HG03575 (cell line): ENCODE data around the gene SUSD1.
A peak's percentile ranks its signal among the peaks of the same experiment; 100 is the strongest.

Experiments used
- ATAC-seq: cut with Tn5 transposase; IDR thresholded peaks from one replicate; pipeline ENCODE4 v1.9.1; 2021; ENCODE audit not compliant: unreplicated experiment, insufficient number of reproducible peaks, low FRiP score; ENCODE audit errors: extremely low read depth

Gene SUSD1

DNA sequence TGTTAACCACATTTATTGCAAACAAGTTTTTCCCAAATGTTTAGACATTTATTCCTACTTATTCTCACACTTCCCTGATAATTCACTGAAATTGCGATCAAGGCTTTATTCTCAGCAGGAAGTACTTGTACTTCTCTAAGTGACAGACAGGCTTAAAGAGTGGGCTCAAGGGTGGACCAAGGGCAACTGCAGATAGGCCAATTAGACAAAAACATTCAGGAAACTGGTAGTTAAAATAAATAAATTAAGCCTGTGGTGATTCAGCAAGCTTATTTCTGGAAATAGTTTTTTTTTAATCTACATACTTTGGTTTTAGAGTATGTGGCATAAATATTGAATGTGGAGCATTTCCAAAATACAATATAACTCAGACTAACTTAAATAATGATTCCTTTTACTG is 142.4 kb downstream of the SUSD1 start:
- ATAC-seq, result no peak

DNA sequence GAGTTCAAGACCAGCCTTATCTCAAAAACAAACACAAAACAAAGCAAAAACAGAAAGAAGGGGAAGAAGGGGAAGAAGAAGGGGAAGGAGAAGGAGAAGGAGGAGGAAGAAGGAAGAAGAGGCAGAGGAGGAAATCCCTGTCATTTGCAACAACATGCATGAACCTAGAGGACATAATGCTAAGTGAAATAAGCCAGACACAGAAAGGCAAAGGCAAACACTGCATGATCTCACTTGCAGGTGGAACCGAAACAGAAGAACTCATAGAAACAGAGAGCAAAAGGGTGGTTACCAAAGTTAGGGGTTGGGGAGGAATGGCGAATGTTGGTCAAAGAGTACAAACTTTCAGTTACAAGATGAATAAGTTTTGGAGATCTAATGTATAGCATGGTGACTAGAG is 143.1 kb downstream of the SUSD1 start:
- no peak for ATAC-seq

GRCh38 chr9:112031400-112031799 is 143.7 kb downstream of the SUSD1 start:
- no peak for ATAC-seq

GRCh38 chr9:112029921-112030444 is 145.1 kb downstream of the SUSD1 start:
- no peak for ATAC-seq

DNA sequence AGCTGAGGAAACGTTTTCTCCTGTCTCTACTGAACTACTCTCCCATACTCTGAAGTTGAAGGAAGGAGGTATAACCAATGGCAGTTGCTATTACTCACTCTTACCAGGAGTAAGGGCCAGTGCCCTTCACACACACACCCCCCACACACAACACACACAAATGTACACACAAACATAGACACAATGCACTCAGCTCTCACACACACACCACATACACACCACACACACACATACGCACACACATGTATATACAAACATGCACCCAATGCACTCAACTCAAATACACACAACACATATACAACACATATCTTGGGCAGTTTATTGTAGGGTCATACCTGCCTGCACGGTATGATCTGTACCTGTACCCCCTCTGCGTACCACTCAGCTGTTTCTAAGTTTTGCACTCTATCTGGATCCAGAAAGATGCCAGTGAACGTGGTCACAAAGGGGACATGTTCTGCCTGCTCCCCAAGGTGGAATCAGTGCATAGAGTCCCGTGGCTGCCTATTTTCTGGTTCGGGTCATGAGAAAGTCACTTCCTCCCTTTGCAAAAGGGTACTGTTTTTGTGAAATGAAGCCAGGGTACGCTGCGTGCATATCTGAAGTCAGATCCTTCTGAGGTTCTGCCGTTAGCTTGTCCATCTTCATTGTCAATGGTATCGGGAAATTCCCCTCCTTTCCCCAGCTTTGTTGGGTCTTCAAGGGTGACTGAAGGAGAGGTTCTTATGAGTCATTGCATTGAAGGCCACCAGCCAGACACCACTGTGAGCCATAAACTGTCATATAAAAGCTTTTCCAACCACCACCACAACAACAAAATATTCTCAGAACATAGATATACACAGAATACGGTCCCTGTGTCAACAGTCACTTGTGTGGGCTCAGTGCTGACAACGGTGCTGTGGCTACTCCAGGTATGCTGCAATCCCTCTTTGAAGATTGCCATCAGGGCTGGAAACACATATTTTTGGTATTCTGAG is 146.6 kb downstream of the SUSD1 start:
- ATAC-seq, result peak; percentile 33

DNA sequence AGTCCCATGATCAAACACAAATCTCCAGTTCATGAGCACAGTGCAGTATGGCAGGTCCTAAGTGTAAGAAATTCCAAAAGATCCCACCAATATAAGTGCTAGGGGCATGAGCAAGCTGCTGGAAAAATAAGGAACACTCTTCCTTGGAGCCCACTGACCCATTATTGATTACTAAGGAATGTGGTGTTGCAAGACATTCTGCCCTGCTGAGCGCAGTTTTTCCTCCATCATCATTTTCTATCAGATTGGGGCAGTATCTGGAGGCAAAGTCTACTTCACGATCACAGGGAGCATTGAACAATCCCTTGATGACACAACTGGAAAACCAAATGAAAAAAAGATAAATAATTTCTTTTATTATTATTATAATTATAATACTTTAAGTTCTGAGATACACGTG is 149.2 kb downstream of the SUSD1 start:
- ATAC-seq, result no peak

DNA sequence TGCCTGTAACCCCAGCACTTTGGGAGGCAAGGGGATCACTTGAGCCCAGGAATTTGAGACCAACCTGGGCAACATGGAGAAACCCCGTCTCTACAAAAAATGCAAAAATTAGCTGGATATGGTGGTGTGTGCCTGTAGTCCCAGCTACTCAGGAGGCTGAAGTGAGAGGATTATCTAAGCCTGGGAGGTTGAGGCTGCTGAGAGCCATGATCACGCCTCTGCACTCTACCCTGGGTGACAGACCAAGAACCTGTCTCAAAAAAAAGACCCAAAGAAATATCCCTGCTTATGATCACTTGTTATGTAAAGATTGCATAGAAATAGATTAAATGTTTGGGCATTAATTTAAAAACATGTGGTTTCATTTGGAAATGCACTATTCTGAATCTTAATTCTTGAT is 153.4 kb downstream of the SUSD1 start:
- no peak for ATAC-seq

GRCh38 chr9:112020680-112021596 is 154.2 kb downstream of the SUSD1 start:
- ATAC-seq, result peak; percentile 48

- ATAC-seq, result no peak
Measured at GRCh38 chr9:112017878-112018277, 157.2 kb downstream of the SUSD1 start.

DNA sequence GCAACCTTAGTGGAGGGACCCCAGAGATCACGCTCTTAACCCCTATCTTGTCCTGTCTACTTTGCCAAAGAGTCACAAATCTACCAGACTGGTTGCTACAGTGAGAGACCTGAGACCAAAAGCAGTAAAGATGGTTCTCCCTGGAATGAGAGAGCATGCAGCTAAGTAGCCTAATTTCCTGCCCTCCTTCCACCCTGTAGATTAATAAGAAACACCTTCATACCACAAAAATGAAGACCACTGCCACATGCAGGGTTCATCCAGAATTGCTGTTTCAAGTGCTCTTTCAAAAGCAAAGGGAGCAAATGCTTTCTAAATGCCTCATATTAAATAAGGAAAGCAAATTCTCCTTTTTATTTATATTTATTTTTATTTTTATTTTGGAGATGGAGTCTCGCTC is 159.4 kb downstream of the SUSD1 start:
- no peak for ATAC-seq

DNA sequence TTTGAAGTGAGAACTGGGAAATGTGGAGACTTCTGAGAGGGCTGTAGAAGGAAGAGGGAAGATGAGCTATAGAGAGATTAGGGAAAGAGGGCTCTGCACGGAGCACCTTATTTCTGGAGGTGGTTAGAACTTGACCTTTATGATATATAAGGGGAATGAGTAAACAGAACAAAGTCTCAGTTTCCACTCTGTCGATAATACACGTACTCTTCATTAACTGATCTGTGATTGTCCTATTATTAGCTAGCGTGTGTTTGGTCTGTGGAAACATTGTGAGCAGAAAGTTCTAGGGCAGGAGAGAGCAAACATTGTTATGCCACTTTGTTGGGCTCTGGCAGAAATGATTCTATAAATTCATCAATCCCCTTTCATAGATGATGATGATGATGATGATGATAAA is 159.9 kb downstream of the SUSD1 start:
- no peak for ATAC-seq

DNA sequence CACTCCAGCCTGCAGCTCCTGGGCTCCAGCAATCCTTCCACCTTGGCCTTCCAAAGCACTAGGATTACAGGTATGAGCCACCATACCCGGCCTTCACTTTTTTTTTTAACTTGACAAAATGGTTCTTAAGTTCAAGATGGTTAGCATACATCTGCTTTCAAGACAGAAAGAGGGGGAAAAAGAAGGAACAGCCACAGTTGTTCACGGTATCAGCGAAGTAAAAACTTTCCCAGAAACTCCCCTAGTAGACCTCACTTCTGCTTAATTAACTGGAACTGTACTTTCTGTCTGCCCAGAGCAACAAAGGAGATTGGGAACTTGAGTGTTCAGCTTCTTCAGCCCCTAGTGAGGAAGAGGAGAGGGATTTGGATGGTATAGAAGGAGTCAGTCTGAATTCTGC is 161.8 kb downstream of the SUSD1 start:
- ATAC-seq, result no peak

GRCh38 chr9:112012026-112012902 is 162.8 kb downstream of the SUSD1 start:
- ATAC-seq, result peak; percentile 49

DNA sequence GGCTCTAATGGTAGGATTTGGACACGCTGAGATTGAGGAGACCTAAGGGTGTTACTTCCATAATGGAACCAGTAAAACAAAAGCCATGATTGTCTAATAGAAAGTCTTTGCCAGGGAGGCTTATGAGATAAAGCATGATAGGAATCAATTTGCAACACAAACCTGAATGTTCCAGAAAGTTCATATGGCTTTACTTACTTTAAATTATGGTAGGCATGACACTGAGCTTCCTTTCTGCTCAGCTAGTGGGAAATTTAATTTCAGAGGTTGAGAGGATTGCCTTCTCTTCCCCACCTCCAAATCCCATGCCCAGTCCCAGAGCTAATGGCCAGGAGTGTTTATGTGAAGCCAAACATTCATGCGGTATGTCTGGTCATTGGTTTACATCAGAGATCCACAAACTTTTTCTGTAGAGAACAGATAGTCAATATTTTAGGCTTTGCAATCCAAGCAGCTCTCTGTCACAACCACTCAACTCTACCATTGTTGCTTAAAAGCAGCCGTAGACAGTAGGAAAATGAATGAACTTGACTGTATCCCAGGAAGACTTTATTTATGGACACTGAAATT is 164.0 kb downstream of the SUSD1 start:
- ATAC-seq, result no peak

GRCh38 chr9:112010537-112010936 is 164.6 kb downstream of the SUSD1 start:
- no peak for ATAC-seq

DNA sequence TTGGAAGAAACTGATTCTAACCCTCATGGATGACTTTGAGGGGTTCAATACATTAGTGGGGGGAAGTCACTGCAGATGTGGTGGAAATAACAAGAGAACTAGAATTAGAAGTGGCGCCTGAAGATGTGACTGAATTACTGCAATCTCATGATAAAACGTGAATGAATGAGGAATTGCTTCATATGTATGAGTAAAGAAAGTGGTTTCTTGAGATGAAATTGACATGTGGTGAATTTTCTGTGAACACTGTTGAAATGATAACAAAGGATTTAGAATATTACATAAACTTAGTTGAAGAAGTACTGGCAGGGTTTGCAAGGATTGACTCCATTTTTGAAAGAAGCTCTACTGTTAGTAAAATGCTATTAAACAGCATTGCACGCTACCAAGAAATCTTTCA is 165.4 kb downstream of the SUSD1 start:
- no peak for ATAC-seq

DNA sequence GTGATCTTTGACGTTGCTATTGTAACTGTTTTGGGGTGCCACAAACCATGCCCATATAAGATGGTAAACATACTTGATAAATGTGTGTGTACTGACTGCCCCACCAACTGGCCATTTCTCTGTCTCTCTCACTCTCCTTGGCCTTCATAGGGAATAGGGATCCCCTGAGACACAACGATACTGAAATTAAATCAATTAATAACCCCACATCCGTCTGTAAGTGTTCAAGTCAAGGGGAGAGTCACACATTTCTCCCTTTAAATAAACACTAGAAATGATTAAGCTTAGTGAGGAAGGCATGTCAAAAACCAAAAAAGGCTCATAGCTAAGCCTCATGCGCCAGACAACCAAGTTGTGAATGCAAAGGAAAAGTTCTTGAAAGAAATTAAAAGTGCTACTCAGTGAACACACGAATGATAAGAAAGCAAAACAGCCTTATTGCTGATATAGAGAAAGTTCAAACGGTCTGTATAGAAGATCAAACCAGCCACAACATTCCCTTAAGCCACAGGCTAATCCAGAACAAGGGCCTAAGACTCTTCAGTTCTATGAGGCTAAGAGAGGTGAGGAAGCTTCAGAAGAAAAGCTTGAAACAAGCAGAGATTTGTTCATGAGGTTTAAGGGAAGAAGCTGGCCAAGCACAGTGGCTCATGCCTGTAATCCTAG is 167.4 kb downstream of the SUSD1 start:
- ATAC-seq, result no peak
